ENCODE results near the gene PNISR.
A peak's percentile ranks its signal among the peaks of the same experiment; 100 is the strongest.

Gene PNISR

DNA sequence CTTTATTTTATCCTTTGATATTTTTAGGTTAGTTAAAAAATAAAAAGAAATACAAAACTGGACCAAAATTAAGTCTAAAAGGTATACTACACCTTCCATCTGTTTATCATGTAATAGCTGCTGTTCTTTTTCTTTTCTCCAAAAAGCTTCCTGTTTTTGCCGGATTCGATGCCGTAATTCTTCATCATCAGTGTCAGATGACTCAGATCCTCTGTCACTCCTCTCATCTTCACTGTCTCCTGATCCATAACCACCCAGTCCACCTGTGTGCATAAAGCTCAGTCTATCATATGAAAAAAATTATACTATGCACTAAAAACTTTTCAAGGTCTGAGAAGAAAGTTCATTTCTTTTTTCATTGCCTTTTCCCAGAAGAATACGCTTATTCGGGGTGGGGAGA, 22.7 kb downstream of the PNISR start:
- no peak overlapping the region for H3K4me3 ChIP-seq (ENCODE audit: low read depth, low read length)
- TF ChIP-seq, protein P1, sequence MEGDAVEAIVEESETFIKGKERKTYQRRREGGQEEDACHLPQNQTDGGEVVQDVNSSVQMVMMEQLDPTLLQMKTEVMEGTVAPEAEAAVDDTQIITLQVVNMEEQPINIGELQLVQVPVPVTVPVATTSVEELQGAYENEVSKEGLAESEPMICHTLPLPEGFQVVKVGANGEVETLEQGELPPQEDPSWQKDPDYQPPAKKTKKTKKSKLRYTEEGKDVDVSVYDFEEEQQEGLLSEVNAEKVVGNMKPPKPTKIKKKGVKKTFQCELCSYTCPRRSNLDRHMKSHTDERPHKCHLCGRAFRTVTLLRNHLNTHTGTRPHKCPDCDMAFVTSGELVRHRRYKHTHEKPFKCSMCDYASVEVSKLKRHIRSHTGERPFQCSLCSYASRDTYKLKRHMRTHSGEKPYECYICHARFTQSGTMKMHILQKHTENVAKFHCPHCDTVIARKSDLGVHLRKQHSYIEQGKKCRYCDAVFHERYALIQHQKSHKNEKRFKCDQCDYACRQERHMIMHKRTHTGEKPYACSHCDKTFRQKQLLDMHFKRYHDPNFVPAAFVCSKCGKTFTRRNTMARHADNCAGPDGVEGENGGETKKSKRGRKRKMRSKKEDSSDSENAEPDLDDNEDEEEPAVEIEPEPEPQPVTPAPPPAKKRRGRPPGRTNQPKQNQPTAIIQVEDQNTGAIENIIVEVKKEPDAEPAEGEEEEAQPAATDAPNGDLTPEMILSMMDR (IDR thresholded peaks at IDR 0.05; ENCODE audit: low read depth, low read length), result no peak

DNA sequence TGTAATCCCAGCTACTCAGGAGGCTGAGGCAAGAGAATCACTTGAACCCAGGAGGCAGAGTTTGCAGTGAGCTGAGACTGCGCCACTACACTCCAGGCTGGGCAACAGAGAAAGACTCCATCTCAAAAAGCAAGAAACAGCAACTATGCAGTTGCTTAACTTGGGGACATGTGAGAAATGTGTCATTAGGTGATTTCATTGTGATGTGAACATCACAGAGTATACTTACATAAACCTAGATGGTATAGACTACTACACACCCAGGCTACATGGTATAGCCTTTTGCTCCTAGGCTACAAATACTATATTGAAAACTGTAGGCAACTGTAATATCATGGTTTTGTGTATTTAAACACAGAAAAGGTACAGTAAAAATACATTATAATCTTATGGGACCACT, 27.8 kb downstream of the PNISR start:
- H3K4me3 ChIP-seq (ENCODE audit: low read depth, low read length), result no peak overlapping the region
- TF ChIP-seq, protein P1 (IDR thresholded peaks at IDR 0.05; ENCODE audit: low read depth, low read length), result no peak

DNA sequence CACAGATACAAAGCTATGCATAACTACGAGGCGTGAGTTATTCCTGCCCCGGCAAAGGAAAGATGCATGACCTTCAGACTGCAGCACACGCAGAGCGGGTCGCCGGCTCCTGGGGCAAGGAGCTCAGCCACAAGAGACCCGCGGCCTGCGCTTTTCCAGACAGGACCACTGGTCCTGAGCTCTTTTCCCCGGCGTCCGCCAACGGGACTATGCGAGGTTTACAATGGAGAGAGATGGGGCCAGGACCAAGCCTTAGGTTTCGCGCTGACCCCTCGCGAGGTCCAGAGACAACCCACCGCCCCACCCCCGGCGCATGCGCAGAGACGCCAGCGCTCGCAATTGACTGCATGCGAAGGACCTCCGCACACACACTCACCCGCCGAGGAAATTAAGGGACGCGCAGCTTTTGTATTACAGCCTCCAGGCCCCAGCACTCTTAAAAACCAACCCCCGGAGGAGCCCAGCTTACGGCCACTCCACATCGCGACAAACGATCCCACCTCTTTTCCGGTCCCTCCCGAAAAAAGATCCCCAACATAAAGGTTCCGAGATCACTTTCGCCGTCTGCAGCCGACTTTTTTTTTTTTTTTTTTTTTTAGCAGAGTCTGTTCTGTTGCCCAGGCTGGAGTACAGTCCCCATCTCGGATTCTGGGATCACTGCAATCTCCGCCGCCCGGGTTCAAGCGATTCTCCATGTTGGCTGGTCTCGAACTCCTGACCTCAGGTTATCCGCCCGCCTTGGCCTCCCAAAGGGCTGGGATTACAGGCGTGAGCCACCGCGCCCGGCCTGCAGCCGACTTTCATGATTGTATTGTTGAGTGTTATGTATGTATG, 31.2 kb downstream of the PNISR start, which contains the start of gene COQ3:
Gene COQ3, minus strand, starts transcription at position 498 of the 834 bp plus-strand sequence. Its CDS starts 16 bp downstream, at position 482.
- peak within 1 kb of the TSS; percentile 83 for H3K4me3 ChIP-seq (ENCODE audit: low read depth, low read length)
- TF ChIP-seq, protein P1 (IDR thresholded peaks at IDR 0.05; ENCODE audit: low read depth, low read length), result no peak

DNA sequence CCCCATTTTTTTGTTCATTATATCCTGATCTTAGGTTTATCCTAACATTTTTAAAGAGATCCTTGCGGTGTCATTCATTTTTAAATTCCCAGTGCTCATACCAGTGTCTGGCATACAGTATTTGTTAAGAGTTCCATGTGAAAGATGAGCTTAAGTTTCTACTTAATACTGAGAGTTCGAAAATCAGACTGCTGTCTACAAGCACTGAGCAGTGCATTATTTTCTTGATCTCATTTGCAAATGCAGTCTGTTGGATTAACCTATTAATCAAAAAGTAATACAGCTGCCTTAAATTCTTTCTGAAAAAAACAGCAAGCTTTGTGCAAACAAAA, 31.8 kb downstream of the PNISR start:
- TF ChIP-seq, protein P1 (IDR thresholded peaks at IDR 0.05; ENCODE audit: low read depth, low read length), result no peak
- H3K4me3 ChIP-seq (ENCODE audit: low read depth, low read length), result peak overlapping the region; percentile 83

DNA sequence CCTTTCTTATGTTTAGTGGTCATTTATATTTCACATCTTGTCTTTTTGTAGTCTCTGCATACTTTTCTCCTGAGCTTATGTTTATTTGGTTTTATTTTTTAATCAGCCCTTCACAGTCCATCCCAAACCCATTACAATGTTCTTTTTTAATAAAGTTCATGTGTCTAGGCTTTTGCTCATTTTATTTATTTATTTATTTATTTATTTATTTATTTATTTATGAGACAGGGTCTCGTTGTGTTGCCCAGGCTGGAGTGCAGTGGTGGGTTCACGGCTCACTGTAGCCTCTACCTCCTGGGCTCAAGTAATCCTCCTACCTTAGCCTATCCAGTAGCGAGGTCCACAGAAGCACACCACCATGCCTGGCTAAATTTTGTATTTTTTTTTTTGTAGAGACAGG, 34.2 kb downstream of the PNISR start:
- TF ChIP-seq, protein P1 (IDR thresholded peaks at IDR 0.05; ENCODE audit: low read depth, low read length), result no peak
- H3K4me3 ChIP-seq (ENCODE audit: low read depth, low read length), result no peak overlapping the region

DNA sequence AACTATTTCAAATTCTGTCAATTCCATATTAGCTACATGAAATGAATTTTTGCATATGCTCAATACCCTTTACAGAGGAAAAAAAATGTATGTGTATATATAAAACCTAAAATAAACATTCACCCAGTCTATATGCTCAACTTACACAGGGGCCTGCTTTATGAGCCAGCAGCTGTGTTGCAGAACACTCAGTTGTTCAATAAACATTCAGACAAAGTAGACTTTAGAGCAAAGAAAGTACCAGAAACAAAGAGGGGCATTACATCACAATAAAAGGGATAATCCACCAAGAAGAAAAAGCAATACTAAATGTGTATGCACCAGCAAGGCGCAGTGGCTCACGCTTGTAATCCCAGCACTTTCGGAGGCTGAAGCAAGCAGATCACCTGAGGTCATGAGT, 40.6 kb downstream of the PNISR start:
- H3K4me3 ChIP-seq (ENCODE audit: low read depth, low read length), result no peak overlapping the region
- TF ChIP-seq, protein P1 (IDR thresholded peaks at IDR 0.05; ENCODE audit: low read depth, low read length), result no peak

DNA sequence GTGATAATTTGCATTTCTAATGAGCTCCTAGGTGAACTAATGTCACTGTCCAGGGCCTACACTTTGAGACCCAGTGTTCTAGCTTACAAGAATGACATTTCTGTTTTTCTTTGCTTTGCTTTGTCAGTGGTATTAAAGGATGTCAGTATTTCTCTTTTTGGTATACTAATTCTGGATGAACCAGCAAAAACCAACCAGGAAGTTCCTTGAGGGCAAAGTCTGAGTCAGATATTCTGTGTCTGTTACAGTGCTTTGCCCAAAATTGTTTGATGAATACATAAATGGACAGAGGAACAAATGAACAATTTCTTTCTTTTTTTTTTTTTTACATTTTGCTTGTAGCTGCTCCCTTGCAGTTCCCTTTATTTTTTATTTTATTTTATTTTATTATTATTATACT, 46.5 kb downstream of the PNISR start:
- TF ChIP-seq, protein P1 (IDR thresholded peaks at IDR 0.05; ENCODE audit: low read depth, low read length), result no peak
- no peak overlapping the region for H3K4me3 ChIP-seq (ENCODE audit: low read depth, low read length)
